ENCODE measurements around the gene APOO.

The APOO gene

GRCh38 chrX:23907498-23908218 lies at the start of gene APOO, which contains the start of gene CXorf58:
Gene APOO, minus strand, starts transcription at chrX:23907938. Its CDS starts 236 bp downstream, at chrX:23907702.
Gene CXorf58, plus strand, starts transcription at chrX:23908006. Its CDS starts 2,297 bp downstream, at chrX:23910303.
- Histone ChIP-seq H3K9me3 (replicated peaks in 1 of 11) (no peaks in the 10 kb centered on the region), H3K4me2 (peak within 1 kb of the TSS; percentile 39 to 76 (median 67)), H3K4me3 (peak within 1 kb of the TSS; percentile 55 to 74 (median 68)), H4K20me1 (no peaks in the 10 kb centered on the region), H3K27me3 (no peaks in the 10 kb centered on the region), H3K9ac (peak within 1 kb of the TSS; percentile 75 to 84 (median 82)), H3K4me1 (peaks cover 0 to 26% (median 14%) of the 10 kb centered on the region in 10 experiments; a peak in 12 of 20 replicates), H3K27ac (peak within 1 kb of the TSS; percentile 65 to 85 (median 77); a peak in 21 of 22 replicates), H3K36me3 (no peaks in the 10 kb centered on the region)
- no peak for TF ChIP-seq Cebpa-rat (IDR thresholded peaks at IDR 0.05)

- Histone ChIP-seq H3K27ac (no peak overlapping the region), H3K27me3 (no peaks in the 10 kb centered on the region), H3K4me3 (no peak overlapping the region), H3K4me2 (peak overlapping the region in 3 of 11 experiments; percentile 61 to 68 (median 68); a peak in 1 of 22 replicates), H3K9ac (no peak overlapping the region), H4K20me1 (no peaks in the 10 kb centered on the region), H3K4me1 (peaks cover 12 to 21% (median 16%) of the 10 kb centered on the region in 10 experiments; a peak in 18 of 20 replicates), H3K9me3 (replicated peaks in 1 of 11) (no peaks in the 10 kb centered on the region), H3K36me3 (no peaks in the 10 kb centered on the region)
- no peak for TF ChIP-seq Cebpa-rat (IDR thresholded peaks at IDR 0.05)
These were observed 46.7 kb upstream of the APOO start for GRCh38 chrX:23954396-23954795.

GRCh38 chrX:23953908-23954269 lies 46.2 kb upstream of the APOO start:
- Histone ChIP-seq H3K4me1 (peaks cover 12 to 21% (median 16%) of the 10 kb centered on the region in 10 experiments; a peak in 18 of 20 replicates), H3K4me3 (0 out of 20 replicates have a peak overlapping the region, but pooled peaks of 1 of the 10 experiments have one; percentile 17), H3K36me3 (no peaks in the 10 kb centered on the region), H4K20me1 (no peaks in the 10 kb centered on the region), H3K9ac (no peak overlapping the region), H3K9me3 (replicated peaks in 1 of 11) (no peaks in the 10 kb centered on the region), H3K4me2 (peak overlapping the region in 10 of 11 experiments; percentile 47 to 78 (median 62); a peak in 16 of 22 replicates), H3K27ac (peak overlapping the region in 3 of 11 experiments; percentile 52 to 56 (median 55); a peak in 2 of 22 replicates), H3K27me3 (no peaks in the 10 kb centered on the region)
- no peak for TF ChIP-seq Cebpa-rat (IDR thresholded peaks at IDR 0.05)

- Histone ChIP-seq H3K4me3 (peak overlapping the region in 5 of 10 experiments; percentile 3 to 32 (median 9); a peak in 2 of 20 replicates), H3K9ac (peak overlapping the region in 5 of 11 experiments; percentile 16 to 54 (median 42); a peak in 9 of 22 replicates), H3K9me3 (replicated peaks in 1 of 11) (no peaks in the 10 kb centered on the region)
These were observed 45.5 kb upstream of the APOO start for GRCh38 chrX:23952984-23953907.

GRCh38 chrX:23952391-23952790 lies 44.7 kb upstream of the APOO start:
- Histone ChIP-seq H4K20me1 (no peaks in the 10 kb centered on the region), H3K9me3 (replicated peaks in 1 of 11) (no peaks in the 10 kb centered on the region), H3K9ac (no peak overlapping the region), H3K27ac (no peak overlapping the region), H3K27me3 (no peaks in the 10 kb centered on the region), H3K4me2 (peak overlapping the region in 3 of 11 experiments; percentile 47 to 68 (median 51); a peak in 4 of 22 replicates), H3K4me1 (peaks cover 12 to 21% (median 16%) of the 10 kb centered on the region in 10 experiments; a peak in 18 of 20 replicates), H3K4me3 (no peak overlapping the region), H3K36me3 (no peaks in the 10 kb centered on the region)
- TF ChIP-seq Cebpa-rat (IDR thresholded peaks at IDR 0.05): no peak

More at GRCh38 chrX:23952984-23953907, 45.5 kb upstream of the APOO start:
- H3K4me1 ChIP-seq: peaks cover 12 to 21% (median 16%) of the 10 kb centered on the region in 10 experiments; a peak in 18 of 20 replicates
- peak overlapping the region in 9 of 11 experiments; percentile 18 to 56 (median 52); a peak in 16 of 22 replicates for H3K27ac ChIP-seq
- no peaks in the 10 kb centered on the region for H3K27me3 ChIP-seq
- no peak for TF ChIP-seq Cebpa-rat (IDR thresholded peaks at IDR 0.05)
- H3K36me3 ChIP-seq: no peaks in the 10 kb centered on the region
- H4K20me1 ChIP-seq: no peaks in the 10 kb centered on the region
- H3K4me2 ChIP-seq: peak overlapping the region; percentile 47 to 78 (median 62)

GRCh38 chrX:23945206-23945605 lies 37.5 kb upstream of the APOO start:
- H3K4me1 ChIP-seq: no peaks in the 10 kb centered on the region
- no peak overlapping the region for H3K9ac ChIP-seq
- no peak for TF ChIP-seq Cebpa-rat (IDR thresholded peaks at IDR 0.05)
- peaks cover 0 to 15% (median 0%) of the 10 kb centered on the region in 11 experiments; a peak in 4 of 22 replicates for H3K27me3 ChIP-seq
- no peaks in the 10 kb centered on the region for H3K36me3 ChIP-seq
- no peak overlapping the region for H3K4me3 ChIP-seq
- H3K9me3 ChIP-seq (replicated peaks in 1 of 11): no peaks in the 10 kb centered on the region
- no peaks in the 10 kb centered on the region for H4K20me1 ChIP-seq
- H3K4me2 ChIP-seq: no peak overlapping the region
- no peak overlapping the region for H3K27ac ChIP-seq

GRCh38 chrX:23944234-23944633 lies 36.5 kb upstream of the APOO start:
- Histone ChIP-seq H3K27me3 (peaks cover 0 to 15% (median 0%) of the 10 kb centered on the region in 11 experiments; a peak in 4 of 22 replicates), H3K4me3 (no peak overlapping the region), H3K36me3 (no peaks in the 10 kb centered on the region), H3K9me3 (replicated peaks in 1 of 11) (no peaks in the 10 kb centered on the region), H3K4me2 (no peak overlapping the region), H3K4me1 (no peaks in the 10 kb centered on the region), H4K20me1 (no peaks in the 10 kb centered on the region), H3K9ac (no peak overlapping the region), H3K27ac (no peak overlapping the region)
- no peak for TF ChIP-seq Cebpa-rat (IDR thresholded peaks at IDR 0.05)

- Histone ChIP-seq H3K4me2 (no peak overlapping the region), H3K27ac (no peak overlapping the region), H3K4me1 (no peaks in the 10 kb centered on the region), H3K9ac (no peak overlapping the region), H4K20me1 (no peaks in the 10 kb centered on the region), H3K27me3 (peaks cover 0 to under 1% (median 0%) of the 10 kb centered on the region in 11 experiments; a peak in 1 of 22 replicates), H3K36me3 (no peaks in the 10 kb centered on the region), H3K9me3 (replicated peaks in 1 of 11) (no peaks in the 10 kb centered on the region), H3K4me3 (no peak overlapping the region)
- no peak for TF ChIP-seq Cebpa-rat (IDR thresholded peaks at IDR 0.05)
These were observed 31.5 kb upstream of the APOO start for GRCh38 chrX:23939203-23939602.
